NCI-H82 (cell line): Measurements from ENCODE around the gene SYNDIG1.

Experiments used
- DNase-seq: peaks from one replicate; lab custom pipeline; 2025; lab: John Stamatoyannopoulos, UW

Gene SYNDIG1

GRCh38 chr20:24634855-24635254 lies 165.4 kb downstream of the SYNDIG1 start:
- DNase-seq, result peak; percentile 6

- DNase-seq, result no peak
Measured at GRCh38 chr20:24636626-24637025, 167.2 kb downstream of the SYNDIG1 start.

DNA sequence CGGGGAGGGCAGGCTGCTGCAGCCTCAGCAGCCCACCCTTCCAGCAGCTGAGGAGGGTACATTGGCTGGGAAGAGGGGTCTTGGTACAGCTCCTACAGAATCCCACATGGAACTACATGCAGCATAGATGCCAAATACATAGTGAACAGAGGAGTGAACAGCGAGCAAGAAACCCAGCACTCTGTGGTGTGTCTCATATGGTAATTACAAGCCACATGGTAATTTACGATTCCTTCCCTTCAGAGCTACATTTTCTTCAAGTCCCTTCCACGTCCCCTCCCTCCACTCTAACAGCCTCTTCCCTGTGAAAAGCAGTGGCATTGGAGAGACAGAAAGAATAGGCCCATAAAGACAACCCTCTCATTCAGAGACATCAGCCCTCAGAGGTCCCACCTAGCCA lies 167.7 kb downstream of the SYNDIG1 start:
- no peak for DNase-seq

DNA sequence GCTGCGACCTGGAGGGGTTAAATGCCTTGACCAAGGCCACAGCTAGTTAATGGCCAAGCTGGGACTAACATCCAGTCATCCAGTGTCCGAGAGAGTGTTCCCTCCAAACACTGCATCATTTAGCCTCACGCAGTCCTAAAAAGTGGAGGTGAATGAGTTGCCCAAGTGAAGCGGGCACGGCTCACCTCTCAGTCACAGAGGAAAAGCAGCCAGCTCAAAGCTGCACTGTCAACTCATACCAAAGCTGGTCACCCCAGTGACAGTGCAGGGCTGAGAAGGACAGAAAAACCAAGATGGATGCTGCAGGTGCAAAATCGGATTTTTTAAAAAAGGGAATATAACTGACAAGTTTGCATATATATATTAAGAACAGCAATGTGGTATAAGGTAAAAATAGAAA lies 168.5 kb downstream of the SYNDIG1 start:
- DNase-seq, result no peak

GRCh38 chr20:24638591-24639548 lies 169.4 kb downstream of the SYNDIG1 start:
- no peak for DNase-seq

DNA sequence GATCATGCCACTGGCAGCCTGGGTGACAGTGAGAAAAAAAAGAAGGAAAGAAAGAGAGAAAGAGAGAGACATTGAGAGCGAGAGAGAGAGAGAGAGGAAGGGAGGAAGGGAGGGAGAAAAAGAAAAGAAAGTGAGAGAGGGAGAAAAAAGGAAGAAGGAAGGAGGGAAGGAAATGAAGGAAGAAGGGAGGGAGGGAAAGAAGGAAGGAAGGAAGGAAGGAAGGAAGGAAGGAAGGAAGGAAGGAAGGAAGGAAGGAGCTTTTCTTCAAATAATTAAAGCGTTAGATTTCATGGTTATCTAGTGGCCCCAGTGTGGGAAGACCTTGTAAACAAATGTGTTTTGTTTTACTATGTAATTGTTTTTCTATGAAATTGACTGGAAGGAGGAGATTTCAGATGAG lies 170.8 kb downstream of the SYNDIG1 start:
- DNase-seq, result no peak

GRCh38 chr20:24640686-24641085 lies 171.3 kb downstream of the SYNDIG1 start:
- DNase-seq, result no peak

GRCh38 chr20:24643731-24644626 lies 174.6 kb downstream of the SYNDIG1 start:
- no peak for DNase-seq

GRCh38 chr20:24646321-24646720 lies 176.9 kb downstream of the SYNDIG1 start:
- no peak for DNase-seq

- peak; percentile 55 for DNase-seq
Measured at GRCh38 chr20:24647713-24648112, 178.3 kb downstream of the SYNDIG1 start.

DNA sequence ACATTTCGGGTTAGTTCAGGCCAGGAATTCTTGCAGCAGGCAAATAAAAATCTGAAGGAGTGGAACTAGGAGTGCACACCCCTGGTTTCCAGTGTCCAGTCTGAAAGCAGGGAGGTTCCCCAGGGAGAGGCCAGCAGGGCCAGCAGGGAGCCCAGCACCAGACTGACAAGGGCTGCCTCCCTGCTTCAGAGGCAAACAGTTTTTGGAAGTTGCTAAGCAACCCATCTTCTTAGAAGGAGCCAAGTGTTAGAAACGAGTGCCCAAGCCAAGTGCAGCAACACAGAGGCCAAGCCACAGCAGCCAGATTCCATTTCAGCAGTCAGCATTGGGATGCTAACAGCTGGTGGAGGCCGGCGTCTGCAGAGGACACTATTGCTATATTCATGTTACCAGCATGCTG lies 179.1 kb downstream of the SYNDIG1 start:
- DNase-seq, result no peak

DNA sequence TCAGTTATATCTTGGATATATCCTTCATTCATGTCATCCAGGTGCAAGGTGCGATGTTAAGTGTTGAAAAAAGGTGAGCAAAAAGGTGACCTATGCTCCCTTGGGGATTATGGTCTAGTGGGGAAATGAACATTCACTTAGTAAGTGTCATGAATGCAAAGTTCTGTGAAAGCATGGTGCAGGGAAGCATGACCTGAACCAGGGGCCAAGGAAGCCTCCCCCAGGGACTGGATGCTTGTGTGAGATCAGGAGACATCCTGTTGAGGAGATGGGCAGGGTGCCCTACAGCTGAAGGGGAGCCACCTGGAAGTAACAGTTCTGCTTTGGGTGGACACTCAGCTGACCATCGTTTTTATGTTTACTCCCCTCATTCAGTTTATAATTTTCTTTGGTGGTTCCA lies 179.5 kb downstream of the SYNDIG1 start:
- DNase-seq, result no peak

GRCh38 chr20:24649787-24650490 lies 180.5 kb downstream of the SYNDIG1 start:
- no peak for DNase-seq

- DNase-seq, result no peak
Measured at GRCh38 chr20:24651171-24651975, 181.9 kb downstream of the SYNDIG1 start.

DNA sequence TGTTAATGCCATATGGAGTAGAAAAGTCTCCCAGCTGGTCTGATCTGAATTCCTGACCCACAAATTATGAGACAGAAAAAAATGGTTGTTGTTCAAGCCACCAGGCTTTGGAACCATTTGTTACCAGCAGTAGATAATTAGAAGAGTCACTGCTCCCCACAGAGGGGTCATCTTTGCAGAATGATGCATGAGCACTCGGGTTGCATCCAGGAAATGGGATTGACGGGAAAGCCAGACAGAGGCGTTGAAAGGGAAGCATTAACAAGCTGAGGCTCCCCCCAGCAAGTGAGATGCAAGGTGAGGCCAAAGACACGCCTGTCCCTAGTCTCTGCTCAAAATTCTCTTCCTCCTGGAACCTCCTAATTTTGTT lies 182.5 kb downstream of the SYNDIG1 start:
- no peak for DNase-seq

- peak; percentile 10 for DNase-seq
Measured at GRCh38 chr20:24653306-24653705, 183.9 kb downstream of the SYNDIG1 start.

- DNase-seq, result no peak
Measured at GRCh38 chr20:24654425-24654824, 185.0 kb downstream of the SYNDIG1 start.

- no peak for DNase-seq
Measured at GRCh38 chr20:24656391-24656790, 187.0 kb downstream of the SYNDIG1 start.

GRCh38 chr20:24657196-24657595 lies 187.8 kb downstream of the SYNDIG1 start:
- no peak for DNase-seq

- no peak for DNase-seq
Measured at GRCh38 chr20:24657878-24658620, 188.6 kb downstream of the SYNDIG1 start.
